ENCODE results near the gene WRNIP1.

Gene WRNIP1

DNA sequence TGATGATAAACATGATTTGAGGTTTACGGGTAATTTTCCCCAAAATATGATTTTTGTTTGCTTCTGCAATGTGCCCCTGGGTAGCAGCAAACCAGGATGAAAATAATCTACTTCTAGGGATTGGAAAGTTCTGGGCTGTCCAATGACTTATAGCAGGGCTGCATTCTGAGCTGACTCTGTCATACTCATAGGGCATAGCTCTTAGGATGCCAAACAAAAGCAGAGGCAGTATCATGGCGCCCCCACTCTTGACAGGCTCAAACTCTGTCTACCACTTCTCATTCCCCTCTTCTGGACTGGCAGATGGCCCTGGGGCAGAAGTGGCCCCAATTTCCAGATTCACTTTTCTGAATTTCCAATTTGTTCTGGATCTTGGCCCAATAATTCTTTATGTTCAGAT is 66.2 kb downstream of the WRNIP1 start:
- DNase-seq (ENCODE audit: low read depth in 1 of 2, low spot score in 1 of 2) = no peak

DNA sequence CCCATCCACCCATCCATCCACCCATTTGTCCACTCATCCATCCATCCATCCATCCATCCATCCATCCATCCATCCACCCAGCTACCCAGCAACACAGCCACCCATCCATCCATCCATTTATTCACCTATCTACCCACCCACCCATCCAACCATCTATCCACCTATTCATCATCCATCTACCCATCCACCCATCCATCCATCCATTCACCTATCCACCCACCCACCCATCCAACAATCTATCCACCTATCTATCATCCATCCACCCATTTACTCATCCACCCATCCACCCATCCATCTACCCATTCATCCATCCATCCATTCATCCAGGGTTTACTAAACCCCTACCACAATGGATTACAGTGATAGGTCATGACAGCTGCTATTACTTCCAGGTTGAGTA is 69.1 kb downstream of the WRNIP1 start:
- no peak for DNase-seq (ENCODE audit: low read depth in 1 of 2, low spot score in 1 of 2)
